Urinary bladder (tissue), 4 donors: Measurements from ENCODE around the gene HABP4. TPM values are rescaled to one million over a fixed set of nuclear protein-coding genes. Genes with fewer than 3 reads are reported as not detected.
"Not testable (repeated sequence)": the region's sequence is repeated elsewhere in the genome, so short reads cannot be mapped to it uniquely, and the experiment has no call there.

ENCODE experiments used
- DNase-seq: peaks from one replicate; pipeline ENCODE4 v3.0.0-alpha.2; 2015; ENCODE audit errors: extremely low spot score
- H3K27ac ChIP-seq: one replicate; pipeline ENCODE4 v1.5.1; 2013; ENCODE audit warnings: low read depth, mild to moderate bottlenecking, moderate library complexity
- H3K36me3 ChIP-seq: one replicate; pipeline ENCODE4 v1.6.1; 2013; ENCODE audit warnings: mild to moderate bottlenecking, moderate library complexity; ENCODE audit not compliant: insufficient read depth
- H3K4me1 ChIP-seq: one replicate; pipeline ENCODE4 v1.6.1; 2013; ENCODE audit warnings: mild to moderate bottlenecking, moderate library complexity; ENCODE audit not compliant: insufficient read depth
- H3K4me3 ChIP-seq: one replicate; pipeline ENCODE4 v1.5.1; 2013; ENCODE audit warnings: low read depth, low read length
- WGBS: extraction: QIAGEN DNeasy Blood & Tissue Kit; methylation state at CpG from one replicate; pipeline ENCODE4 v1.1.7; 2013; 5-methylcytosine and 5-hydroxymethylcytosine counted together
- polyA plus RNA-seq: library from polyadenylated mRNA; stranded (reverse); fragments of 200-250 nt; gene quantifications from one replicate; pipeline ENCODE4 v1.2.3, GENCODE V29; 2013
- total RNA-seq: library from RNA; depleted of rRNA; stranded (reverse); fragments of >200 nt; gene quantifications from one replicate; pipeline ENCODE4 v1.2.3, GENCODE V29; 2014
- donor health status: healthy with polysubstance abuse.
- donor health status: healthy.

HABP4 gene
- total and polyA plus RNA-seq, 2 donors = 6.6 to 17.8 TPM

DNA sequence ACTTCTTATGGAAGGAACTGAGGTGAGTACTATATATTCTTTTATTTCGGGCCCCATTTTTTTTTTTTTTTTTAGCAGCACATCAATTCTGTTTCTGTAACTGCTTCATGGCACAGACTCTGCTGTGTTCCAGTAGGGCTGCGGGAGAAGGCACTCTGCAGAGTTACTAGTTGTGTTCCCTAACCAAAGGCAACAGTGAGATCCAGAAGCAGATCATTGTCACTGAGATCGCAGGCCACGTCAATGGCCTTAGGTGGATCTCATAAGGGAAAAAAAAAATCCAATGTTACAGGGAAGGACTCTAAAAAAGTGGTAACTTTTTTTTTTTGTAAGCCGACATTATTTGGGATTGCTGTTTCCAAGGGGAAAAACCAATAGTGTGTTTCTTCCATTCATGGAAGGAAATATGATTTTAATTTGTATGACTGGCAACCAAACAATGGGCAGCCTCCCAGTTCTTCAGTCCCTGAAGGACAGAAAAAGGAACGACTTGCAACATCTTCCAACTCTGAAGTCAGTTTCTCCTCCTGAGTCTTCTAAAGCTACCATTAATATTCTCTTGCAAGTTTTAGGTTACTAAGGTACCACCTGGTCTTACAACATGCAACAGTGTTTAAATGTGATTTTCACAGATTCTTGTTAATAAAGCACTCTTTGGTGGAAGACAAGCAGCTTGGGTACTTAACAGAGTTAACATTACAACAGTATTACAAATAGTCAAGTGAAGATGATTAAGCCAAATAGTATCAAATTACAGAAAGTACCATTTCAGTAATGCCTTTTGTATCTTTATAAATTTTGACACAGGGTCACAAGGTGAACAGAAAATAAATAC is 52.8 kb downstream of the HABP4 start:
- Histone ChIP-seq H3K36me3 (no peaks in the 10 kb centered on the region), H3K4me3 (no peak overlapping the region), H3K27ac (no peak overlapping the region), H3K4me1 (no peaks in the 10 kb centered on the region)
- WGBS = 83% methylated on average over 6 of the region's 6 CpGs
- DNase-seq = no peak

DNA sequence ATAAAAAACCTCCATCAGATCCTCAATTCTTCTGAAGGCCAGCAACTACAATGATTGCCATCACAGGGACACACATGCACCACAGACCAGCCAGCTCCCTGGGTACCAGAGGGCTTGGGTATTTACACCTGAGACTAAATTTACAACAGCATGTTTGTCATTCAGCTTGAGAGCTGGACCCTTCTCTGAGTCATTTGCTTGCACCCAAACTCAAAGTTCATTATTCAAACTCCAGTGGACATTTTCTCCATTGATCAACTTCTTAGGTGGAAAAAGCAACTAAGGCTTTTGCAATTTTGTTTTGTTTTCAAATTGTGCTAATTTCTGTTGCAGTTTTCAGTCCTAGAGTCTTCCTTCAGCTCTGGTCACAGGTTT is 53.4 kb downstream of the HABP4 start:
- H3K4me3 ChIP-seq, H3K4me1 ChIP-seq, H3K27ac ChIP-seq, DNase-seq, H3K36me3 ChIP-seq: not testable (repeated sequence)

DNA sequence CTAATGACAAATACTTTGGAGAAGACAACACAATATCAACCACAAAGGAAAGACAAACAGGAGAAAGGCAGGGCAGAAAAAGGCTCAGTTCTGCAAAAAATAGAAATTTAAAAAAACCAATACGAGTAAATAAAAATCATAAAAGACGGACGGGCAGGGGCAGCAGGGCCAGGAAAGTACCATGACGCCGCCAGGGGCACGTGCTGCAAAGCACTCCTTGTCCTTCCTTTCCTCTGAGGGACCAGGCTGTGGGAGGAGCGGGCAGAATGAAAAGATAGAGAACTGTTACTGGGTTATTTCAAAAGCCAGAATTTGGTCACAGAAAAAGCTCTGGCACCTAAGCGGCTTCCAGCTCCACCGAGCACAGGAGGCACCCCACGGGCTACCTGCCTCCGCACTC is 53.9 kb downstream of the HABP4 start:
- no peak for DNase-seq
- no peak overlapping the region for H3K4me3 ChIP-seq
- H3K36me3 ChIP-seq = no peaks in the 10 kb centered on the region
- no peaks in the 10 kb centered on the region for H3K4me1 ChIP-seq
- WGBS = 95% methylated on average over 11 of the region's 11 CpGs
- no peak overlapping the region for H3K27ac ChIP-seq

DNA sequence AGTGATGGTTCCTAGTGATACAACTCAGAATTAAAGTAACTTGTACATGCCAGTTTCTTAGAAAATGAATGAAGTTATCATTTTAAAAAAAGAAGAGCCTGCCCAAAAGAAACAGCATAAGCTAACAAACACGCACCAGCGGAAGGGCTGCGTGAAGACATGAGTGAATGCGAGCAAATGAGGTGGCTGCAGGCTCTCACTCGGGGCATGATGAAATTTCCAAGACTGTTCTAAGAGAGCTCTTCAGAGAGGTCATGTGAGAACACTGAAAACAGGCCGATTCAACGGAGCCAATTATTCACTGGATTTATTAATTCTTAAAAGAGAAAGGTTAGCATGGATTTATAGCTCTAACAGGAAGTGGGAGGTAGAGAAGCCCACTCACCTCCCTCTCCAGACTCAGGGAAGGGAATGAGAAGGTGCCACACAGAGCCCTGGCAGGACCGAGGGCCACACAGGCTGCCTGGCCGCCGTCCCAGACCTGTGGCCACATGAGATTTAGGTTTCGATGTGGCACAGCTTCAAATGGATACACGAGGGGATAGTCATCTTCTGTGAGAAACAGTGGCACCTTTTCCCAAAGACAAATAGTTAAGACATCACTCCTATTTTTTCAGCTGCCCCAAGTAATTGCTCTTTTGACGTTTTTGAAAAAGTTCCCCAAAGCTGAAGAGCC is 55.5 kb downstream of the HABP4 start:
- H3K36me3 ChIP-seq = no peaks in the 10 kb centered on the region
- no peak overlapping the region for H3K27ac ChIP-seq
- WGBS = 91% methylated on average over 13 of the region's 13 CpGs
- H3K4me1 ChIP-seq = no peaks in the 10 kb centered on the region
- no peak for DNase-seq
- H3K4me3 ChIP-seq = no peak overlapping the region

DNA sequence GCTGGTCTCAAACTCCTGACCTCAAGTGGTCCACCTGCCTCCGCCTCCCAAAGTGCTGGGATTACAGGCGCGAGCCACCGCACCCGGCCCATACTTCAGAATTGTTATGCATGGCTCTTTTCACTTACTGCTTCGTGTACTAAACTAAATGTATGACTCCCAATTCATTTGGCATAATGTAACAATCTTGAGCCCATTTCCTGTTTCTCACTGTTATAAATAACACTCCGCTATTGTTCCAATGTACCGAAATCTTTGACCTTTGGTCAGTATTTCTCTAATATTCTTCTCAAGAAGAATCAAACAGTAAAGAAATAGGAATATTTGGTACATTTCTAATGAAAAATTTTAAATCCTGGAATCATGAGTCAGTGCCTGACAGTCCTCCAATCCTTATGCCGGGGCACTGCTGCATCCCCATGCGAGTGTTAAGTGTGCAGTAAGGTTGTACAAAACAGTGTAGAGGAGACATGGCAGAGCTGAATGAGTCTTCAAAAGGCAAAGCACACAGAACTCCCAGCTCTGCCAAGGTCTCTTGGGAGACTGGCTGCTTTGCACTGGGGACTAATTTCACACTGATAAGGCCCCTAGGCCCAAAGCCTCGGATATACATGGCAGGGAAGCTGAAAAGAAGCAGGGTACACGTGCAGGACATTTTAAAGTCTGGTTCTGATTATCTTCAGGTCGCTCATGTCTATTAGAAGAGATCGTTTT is 58.4 kb downstream of the HABP4 start:
- 78% methylated on average over 14 of the region's 14 CpGs for WGBS
- Histone ChIP-seq H3K4me3 (no peak overlapping the region), H3K27ac (no peak overlapping the region), H3K36me3 (no peaks in the 10 kb centered on the region), H3K4me1 (no peaks in the 10 kb centered on the region)
- no peak for DNase-seq

DNA sequence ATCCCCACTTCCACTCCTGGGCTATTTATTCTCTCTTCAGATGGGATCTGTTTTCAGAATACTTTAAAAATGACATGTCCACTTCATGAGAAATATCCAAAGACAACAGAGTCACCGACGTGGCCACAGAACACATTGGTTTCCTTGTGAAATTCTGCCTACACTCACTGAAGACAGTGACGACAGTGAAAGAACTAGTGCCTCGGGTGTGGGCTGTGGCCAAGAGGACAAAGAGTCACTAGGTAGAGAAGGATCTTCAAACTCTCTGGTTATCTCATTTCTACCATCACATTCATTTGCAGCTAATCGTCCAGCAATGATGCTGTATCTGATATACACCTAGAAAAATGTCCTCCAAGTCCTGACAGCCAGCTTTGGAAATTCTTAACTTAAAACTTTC is 59.1 kb downstream of the HABP4 start:
- peaks cover under 1% of the 10 kb centered on the region for H3K36me3 ChIP-seq
- no peak overlapping the region for H3K4me3 ChIP-seq
- 88% methylated on average over 5 of the region's 5 CpGs for WGBS
- DNase-seq = no peak
- no peaks in the 10 kb centered on the region for H3K4me1 ChIP-seq
- H3K27ac ChIP-seq = no peak overlapping the region

DNA sequence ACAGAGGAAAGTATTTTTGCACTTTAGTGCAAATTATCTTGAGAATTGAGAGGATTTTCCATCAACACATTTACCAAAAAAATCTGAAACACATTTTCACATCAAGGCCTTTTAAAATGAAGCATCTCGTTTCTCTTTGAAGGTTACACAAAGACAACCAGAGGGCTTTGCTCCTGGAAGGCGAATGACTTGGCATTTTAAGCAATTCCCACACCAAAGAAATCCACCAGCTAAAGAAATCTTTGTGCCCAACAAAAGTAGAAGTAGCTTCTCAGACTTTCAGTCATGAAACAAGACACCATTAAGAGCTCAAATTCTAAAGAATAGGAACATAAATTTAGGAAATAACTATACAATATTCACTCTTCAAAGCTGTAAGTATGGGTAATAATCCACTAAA is 59.9 kb downstream of the HABP4 start:
- H3K27ac ChIP-seq = peak overlapping the region; percentile 5
- H3K36me3 ChIP-seq = peaks cover 2% of the 10 kb centered on the region
- 70% methylated on average over 2 of the region's 2 CpGs for WGBS

DNA sequence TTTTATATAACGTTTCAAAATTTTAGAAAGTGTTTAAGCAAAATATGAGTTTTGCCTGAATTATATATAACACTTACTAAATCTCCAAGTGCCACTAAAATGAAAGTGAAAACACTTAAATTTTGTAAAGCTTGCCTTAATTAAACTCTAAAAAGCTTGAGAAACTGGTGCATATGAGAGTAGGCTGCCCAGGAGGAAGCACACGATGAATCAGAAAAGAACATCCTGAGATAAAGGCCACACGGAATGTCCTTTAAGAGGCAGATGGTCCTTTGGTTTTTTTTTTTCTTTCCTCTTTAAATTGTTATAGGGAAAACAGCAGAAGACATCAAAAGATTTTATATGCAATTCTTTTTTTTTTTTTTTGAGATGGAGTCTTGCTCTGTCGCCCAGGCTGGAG is 60.3 kb downstream of the HABP4 start:
- no peak for DNase-seq
- no peak overlapping the region for H3K27ac ChIP-seq
- H3K36me3 ChIP-seq = peaks cover 2% of the 10 kb centered on the region
- whole genome bisulfite sequencing = 85% methylated on average over 4 of the region's 4 CpGs
- no peak overlapping the region for H3K4me3 ChIP-seq
- H3K4me1 ChIP-seq = no peaks in the 10 kb centered on the region

More for the DNA sequence above, 59.9 kb downstream of the HABP4 start:
- Histone ChIP-seq H3K4me3 (no peak overlapping the region), H3K4me1 (no peaks in the 10 kb centered on the region)
- DNase-seq = no peak

DNA sequence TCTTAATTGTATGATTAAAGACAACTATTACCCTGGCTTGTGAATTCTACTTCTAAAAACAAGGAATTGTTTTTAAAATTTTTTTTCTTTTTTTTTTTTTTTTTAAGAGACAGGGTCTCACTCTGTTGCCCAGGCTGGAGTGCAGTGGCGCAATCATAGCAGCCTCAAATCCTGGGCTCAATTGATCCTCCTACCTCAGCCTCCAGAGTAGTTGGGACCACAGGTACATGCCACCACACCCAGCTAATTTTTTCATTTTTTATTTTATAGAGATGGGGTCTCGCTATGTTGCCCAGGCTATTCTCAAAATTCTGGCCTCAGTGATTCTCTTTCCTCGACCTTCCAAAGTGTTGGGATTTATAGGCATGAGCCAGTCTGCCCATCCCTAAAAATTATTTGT is 62.3 kb downstream of the HABP4 start:
- H3K4me1 ChIP-seq = no peaks in the 10 kb centered on the region
- H3K36me3 ChIP-seq = peaks cover 2% of the 10 kb centered on the region
- no peak overlapping the region for H3K27ac ChIP-seq
- no peak for DNase-seq
- H3K4me3 ChIP-seq = no peak overlapping the region
- WGBS = 93% methylated on average over 3 of the region's 3 CpGs

DNA sequence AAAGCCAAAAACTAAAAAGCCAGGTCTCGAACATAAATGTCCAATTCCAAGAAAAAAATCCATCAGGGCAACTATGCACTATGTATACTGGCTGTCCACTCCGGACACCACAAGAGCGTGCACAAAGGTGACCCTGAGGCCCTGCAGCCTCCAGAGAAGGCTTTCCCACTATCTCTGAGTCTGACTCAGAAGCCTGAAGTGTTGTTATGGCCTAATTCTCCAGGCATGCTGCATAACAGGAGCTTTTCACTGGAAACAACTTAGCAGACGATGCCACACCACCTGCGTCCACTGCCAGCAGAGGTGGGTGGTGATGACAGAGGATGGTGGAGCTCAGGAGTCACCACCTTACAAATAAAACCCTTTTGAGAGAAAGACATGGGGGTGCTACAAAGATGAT is 63.7 kb downstream of the HABP4 start:
- no peak overlapping the region for H3K27ac ChIP-seq
- peaks cover 2% of the 10 kb centered on the region for H3K36me3 ChIP-seq
- no peak for DNase-seq
- no peaks in the 10 kb centered on the region for H3K4me1 ChIP-seq
- 94% methylated on average over 5 of the region's 5 CpGs for WGBS
- no peak overlapping the region for H3K4me3 ChIP-seq

DNA sequence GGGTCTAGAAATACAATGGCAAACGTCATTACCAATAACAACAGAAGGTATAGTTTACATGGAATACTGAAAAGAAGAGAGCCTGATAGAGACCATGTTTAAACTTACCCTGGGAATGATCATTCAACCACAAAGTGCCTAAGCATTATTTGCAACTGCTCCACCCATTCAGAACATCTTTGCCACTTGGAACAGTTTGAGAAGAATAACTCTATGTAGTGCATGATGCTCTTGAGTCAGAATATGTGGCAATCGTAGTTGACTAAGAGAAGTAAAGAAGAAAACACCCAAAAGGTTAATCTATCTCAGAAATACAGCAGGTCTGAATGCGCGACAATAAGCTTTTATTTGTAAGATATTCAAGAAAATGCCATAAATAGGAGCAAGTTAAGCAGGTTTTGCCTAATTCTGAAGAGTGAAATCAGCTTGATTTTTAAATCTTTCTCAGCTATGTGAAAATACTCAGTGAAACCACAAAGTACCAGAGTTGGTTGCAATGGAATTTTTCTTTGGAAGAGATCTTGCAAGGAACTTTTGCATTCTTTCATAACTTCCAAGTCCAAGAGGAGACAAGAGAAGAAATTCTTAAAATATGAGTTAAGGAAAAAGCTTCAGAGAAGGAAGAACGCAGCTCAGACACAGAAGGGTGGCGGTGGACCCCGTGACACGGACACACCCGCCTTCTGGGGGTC is 64.3 kb downstream of the HABP4 start:
- 79% methylated on average over 9 of the region's 9 CpGs for WGBS
- H3K4me3 ChIP-seq = no peak overlapping the region
- no peak for DNase-seq
- no peaks in the 10 kb centered on the region for H3K4me1 ChIP-seq
- H3K36me3 ChIP-seq = peaks cover 2% of the 10 kb centered on the region
- peak overlapping the region; percentile 34 for H3K27ac ChIP-seq

DNA sequence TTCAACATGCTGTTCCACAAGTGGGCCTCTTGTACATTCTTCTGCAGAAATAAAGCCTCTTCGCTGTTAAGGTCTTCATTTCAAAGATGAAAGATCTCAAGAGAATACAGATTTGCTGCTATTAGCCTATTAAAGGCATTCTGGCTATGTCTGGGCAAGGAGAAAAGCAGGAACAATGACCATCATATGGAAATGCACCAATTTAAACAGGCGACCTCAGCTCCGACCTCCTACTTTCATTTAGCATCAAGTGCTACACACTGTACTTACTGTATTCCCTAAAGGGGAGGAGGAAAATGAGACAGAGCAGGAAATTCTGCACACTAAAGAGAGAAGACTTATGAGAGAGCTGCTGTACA is 64.8 kb downstream of the HABP4 start:
- no peak for DNase-seq
- H3K36me3 ChIP-seq = peaks cover 2% of the 10 kb centered on the region
- no peak overlapping the region for H3K27ac ChIP-seq
- no peak overlapping the region for H3K4me3 ChIP-seq
- no peaks in the 10 kb centered on the region for H3K4me1 ChIP-seq
- 80% methylated on average over 3 of the region's 3 CpGs for WGBS

DNA sequence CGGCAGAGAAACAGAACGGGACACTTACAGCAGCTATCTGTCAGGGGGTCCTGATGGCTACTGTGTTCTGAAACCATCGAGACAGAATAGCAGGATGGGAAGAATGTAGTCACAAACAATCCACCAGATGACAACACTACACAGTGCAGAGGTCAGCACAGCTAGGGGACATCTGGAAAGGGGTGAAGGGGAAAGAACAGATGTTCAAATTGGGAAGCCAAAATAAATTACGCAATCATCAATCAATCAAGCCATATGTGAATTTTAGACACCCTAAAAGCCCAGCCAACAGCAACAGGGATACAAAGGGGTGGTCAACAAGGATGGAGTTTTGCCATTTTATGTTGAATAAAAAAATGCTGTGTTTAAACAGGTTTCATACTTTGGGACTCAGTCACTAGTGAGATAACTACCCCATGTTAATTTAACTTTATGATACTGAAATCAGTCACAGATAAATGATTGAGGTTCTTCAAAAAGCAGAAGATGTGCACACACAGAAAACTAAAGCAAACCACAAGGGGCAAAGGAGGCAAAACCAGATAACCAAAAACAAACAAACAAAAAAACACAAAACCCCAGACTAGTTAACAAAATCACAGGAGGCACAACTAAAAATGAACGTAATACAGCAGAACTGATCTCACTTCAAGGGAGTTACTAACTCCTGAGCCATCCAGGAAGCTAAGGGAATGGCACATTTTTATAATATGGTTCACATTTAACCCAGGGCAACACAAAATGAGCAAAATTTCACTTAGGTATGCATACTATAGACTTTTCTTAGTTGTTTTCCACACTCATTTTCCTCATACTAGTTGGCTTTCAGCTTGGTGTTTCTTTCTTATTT is 65.9 kb downstream of the HABP4 start:
- Histone ChIP-seq H3K27ac (no peak overlapping the region), H3K4me1 (no peaks in the 10 kb centered on the region), H3K4me3 (no peak overlapping the region), H3K36me3 (peaks cover 2% of the 10 kb centered on the region)
- no peak for DNase-seq
- WGBS = 75% methylated on average over 5 of the region's 5 CpGs
